Activated T-helper 1 cell treated with anti-CD3 and anti-CD28 coated beads, Interleukin-12 subunit alpha, Interleukin-12 subunit beta, Interleukin-2, Interleukin-4 antibody, amounts not matched to agents 30 ng/mL and 10 ng/mL and 1 ng/mL, durations not matched to agents 14 hours and 24 hours and 36 hours (primary cell): ENCODE measurements around the gene BAK1. TPM values are rescaled to one million over a fixed set of nuclear protein-coding genes. Genes with fewer than 3 reads are reported as not detected.
A peak's percentile ranks its signal among the peaks of the same experiment; 100 is the strongest.
"Not testable (repeated sequence)": the region's sequence is repeated elsewhere in the genome, so short reads cannot be mapped to it uniquely, and the experiment has no call there.

Experiments used
- DNase-seq: peaks from one replicate; pipeline ENCODE4 v3.0.0; 2021; ENCODE audit warnings: low spot score
- H3K27ac Mint-ChIP-seq: one replicate; pipeline ENCODE4 v1.8.0; 2021; ENCODE audit warnings: mild to moderate bottlenecking, mixed read lengths
- H3K27me3 Mint-ChIP-seq: one replicate; pipeline ENCODE4 v1.8.0; 2022; ENCODE audit warnings: mild to moderate bottlenecking, moderate library complexity, mixed read lengths; ENCODE audit not compliant: insufficient read depth
- H3K36me3 Mint-ChIP-seq: one replicate; pipeline ENCODE4 v1.8.0; 2021; ENCODE audit warnings: low read depth, mixed read lengths
- H3K4me1 Mint-ChIP-seq: one replicate; pipeline ENCODE4 v1.8.0; 2021; ENCODE audit warnings: low read depth, mixed read lengths
- H3K4me3 Mint-ChIP-seq: one replicate; pipeline ENCODE4 v1.8.0; 2021; ENCODE audit warnings: mild to moderate bottlenecking, moderate library complexity, mixed read lengths
- H3K9me3 Mint-ChIP-seq: one replicate; pipeline ENCODE4 v1.8.0; 2021; ENCODE audit warnings: mixed read lengths
- intact Hi-C: fragments of 100-400 bp; cut with micrococcal nuclease; formaldehyde crosslinking; loops from one replicate; pipeline ENCODE4 v1.15.1; 2024
- total RNA-seq: library from RNA; stranded (reverse); gene quantifications from 2 replicates; pipeline ENCODE4 v1.2.3, GENCODE V29; 2022

The BAK1 gene
- total RNA-seq, 1 donor from 2014 or later, result 67.9 TPM

GRCh38 chr6:33551538-33551937, 28.5 kb downstream of the BAK1 start:
- intact Hi-C loops, result no loop called here
- DNase-seq, result no peak
- peaks cover 25% of the 10 kb centered on the region for H3K4me1 Mint-ChIP-seq
- no peak overlapping the region for H3K4me3 Mint-ChIP-seq
- no peak overlapping the region for H3K27ac Mint-ChIP-seq
- no peaks in the 10 kb centered on the region for H3K9me3 Mint-ChIP-seq
- H3K27me3 Mint-ChIP-seq, result peaks cover 3% of the 10 kb centered on the region
- peaks cover 3% of the 10 kb centered on the region for H3K36me3 Mint-ChIP-seq

GRCh38 chr6:33549896-33550295, 30.2 kb downstream of the BAK1 start:
- intact Hi-C loops, result no loop called here
- H3K9me3 Mint-ChIP-seq, result no peaks in the 10 kb centered on the region
- peaks cover 3% of the 10 kb centered on the region for H3K27me3 Mint-ChIP-seq
- H3K36me3 Mint-ChIP-seq, result peaks cover 3% of the 10 kb centered on the region
- H3K4me1 Mint-ChIP-seq, result peaks cover 25% of the 10 kb centered on the region
- H3K27ac Mint-ChIP-seq, result no peak overlapping the region
- no peak overlapping the region for H3K4me3 Mint-ChIP-seq
- no peak for DNase-seq

GRCh38 chr6:33549196-33549595, 30.9 kb downstream of the BAK1 start:
- Mint-ChIP-seq H3K9me3 (no peaks in the 10 kb centered on the region), H3K36me3 (peaks cover 4% of the 10 kb centered on the region), H3K4me1 (peaks cover 25% of the 10 kb centered on the region), H3K27me3 (peaks cover 3% of the 10 kb centered on the region), H3K27ac (peak overlapping the region; percentile 35), H3K4me3 (no peak overlapping the region)
- intact Hi-C loops, result no loop called here
- no peak for DNase-seq

GRCh38 chr6:33547499-33547898, 32.6 kb downstream of the BAK1 start:
- Mint-ChIP-seq H3K36me3 (peaks cover 4% of the 10 kb centered on the region), H3K4me1 (peaks cover 25% of the 10 kb centered on the region), H3K27me3 (peaks cover 7% of the 10 kb centered on the region), H3K27ac (no peak overlapping the region), H3K9me3 (no peaks in the 10 kb centered on the region), H3K4me3 (no peak overlapping the region)
- intact Hi-C loops, result no loop called here
- no peak for DNase-seq

GRCh38 chr6:33546766-33547165, 33.3 kb downstream of the BAK1 start:
- H3K27ac Mint-ChIP-seq, result no peak overlapping the region
- H3K4me3 Mint-ChIP-seq, result no peak overlapping the region
- DNase-seq, result no peak
- peaks cover 25% of the 10 kb centered on the region for H3K4me1 Mint-ChIP-seq
- H3K9me3 Mint-ChIP-seq, result no peaks in the 10 kb centered on the region
- H3K27me3 Mint-ChIP-seq, result peaks cover 7% of the 10 kb centered on the region
- H3K36me3 Mint-ChIP-seq, result peaks cover 4% of the 10 kb centered on the region
- intact Hi-C loops, result no loop called here

GRCh38 chr6:33545292-33545691, 34.8 kb downstream of the BAK1 start:
- intact Hi-C loops, result not testable (repeated sequence)

GRCh38 chr6:33543116-33543515, 37.0 kb downstream of the BAK1 start:
- no peak overlapping the region for H3K4me3 Mint-ChIP-seq
- intact Hi-C loops, result no loop called here
- peaks cover 1% of the 10 kb centered on the region for H3K36me3 Mint-ChIP-seq
- H3K27ac Mint-ChIP-seq, result no peak overlapping the region
- H3K9me3 Mint-ChIP-seq, result no peaks in the 10 kb centered on the region
- peaks cover 3% of the 10 kb centered on the region for H3K27me3 Mint-ChIP-seq
- no peak for DNase-seq
- peaks cover 12% of the 10 kb centered on the region for H3K4me1 Mint-ChIP-seq

More at GRCh38 chr6:33545292-33545691, 34.8 kb downstream of the BAK1 start:
- not testable (repeated sequence) for DNase-seq, H3K9me3 Mint-ChIP-seq, H3K27ac Mint-ChIP-seq, H3K27me3 Mint-ChIP-seq, H3K4me3 Mint-ChIP-seq, H3K36me3 Mint-ChIP-seq
- peaks cover 25% of the 10 kb centered on the region for H3K4me1 Mint-ChIP-seq

- peaks cover 1% of the 10 kb centered on the region for H3K36me3 Mint-ChIP-seq
- no peak overlapping the region for H3K4me3 Mint-ChIP-seq
- no peak for DNase-seq
- H3K4me1 Mint-ChIP-seq, result no peaks in the 10 kb centered on the region
- intact Hi-C loops, result no loop called here
- no peak overlapping the region for H3K27ac Mint-ChIP-seq
- peaks cover 3% of the 10 kb centered on the region for H3K27me3 Mint-ChIP-seq
- no peaks in the 10 kb centered on the region for H3K9me3 Mint-ChIP-seq
Measured at GRCh38 chr6:33540768-33541167, 39.3 kb downstream of the BAK1 start.

GRCh38 chr6:33534702-33535101, 45.4 kb downstream of the BAK1 start:
- H3K4me3 Mint-ChIP-seq, result no peak overlapping the region
- intact Hi-C loops, result no loop called here

GRCh38 chr6:33533163-33533869, 46.8 kb downstream of the BAK1 start:
- not testable (repeated sequence) for H3K27me3 Mint-ChIP-seq, H3K36me3 Mint-ChIP-seq, H3K9me3 Mint-ChIP-seq
- peak; percentile 59 for DNase-seq
- Mint-ChIP-seq H3K4me3 (peak overlapping the region; percentile 68), H3K4me1 (peaks cover 24% of the 10 kb centered on the region), H3K27ac (peak overlapping the region; percentile 81)
- intact Hi-C loops, result loop anchor here (1.0 kb wide), 3 partner anchors 38 to 79 kb away; partner anchors contain the start of gene ZBTB9

More at GRCh38 chr6:33534702-33535101, 45.4 kb downstream of the BAK1 start:
- H3K27me3 Mint-ChIP-seq, result no peaks in the 10 kb centered on the region
- no peak for DNase-seq
- peaks cover 4% of the 10 kb centered on the region for H3K36me3 Mint-ChIP-seq
- H3K4me1 Mint-ChIP-seq, result peaks cover 24% of the 10 kb centered on the region
- H3K9me3 Mint-ChIP-seq, result no peaks in the 10 kb centered on the region
- H3K27ac Mint-ChIP-seq, result no peak overlapping the region

GRCh38 chr6:33532431-33532830, 47.6 kb downstream of the BAK1 start:
- H3K27me3 Mint-ChIP-seq, H3K4me3 Mint-ChIP-seq, DNase-seq, H3K9me3 Mint-ChIP-seq, H3K27ac Mint-ChIP-seq, intact Hi-C loops, H3K36me3 Mint-ChIP-seq: not testable (repeated sequence)
- H3K4me1 Mint-ChIP-seq, result peaks cover 24% of the 10 kb centered on the region

- H3K4me3 Mint-ChIP-seq, H3K9me3 Mint-ChIP-seq, intact Hi-C loops: not testable (repeated sequence)
Measured at GRCh38 chr6:33530617-33531016, 49.5 kb downstream of the BAK1 start.

More at GRCh38 chr6:33530617-33531016, 49.5 kb downstream of the BAK1 start:
- not testable (repeated sequence) for DNase-seq, H3K36me3 Mint-ChIP-seq, H3K27me3 Mint-ChIP-seq, H3K27ac Mint-ChIP-seq
- peaks cover 24% of the 10 kb centered on the region for H3K4me1 Mint-ChIP-seq
